ENCODE results near the gene CFAP61.

DNA sequence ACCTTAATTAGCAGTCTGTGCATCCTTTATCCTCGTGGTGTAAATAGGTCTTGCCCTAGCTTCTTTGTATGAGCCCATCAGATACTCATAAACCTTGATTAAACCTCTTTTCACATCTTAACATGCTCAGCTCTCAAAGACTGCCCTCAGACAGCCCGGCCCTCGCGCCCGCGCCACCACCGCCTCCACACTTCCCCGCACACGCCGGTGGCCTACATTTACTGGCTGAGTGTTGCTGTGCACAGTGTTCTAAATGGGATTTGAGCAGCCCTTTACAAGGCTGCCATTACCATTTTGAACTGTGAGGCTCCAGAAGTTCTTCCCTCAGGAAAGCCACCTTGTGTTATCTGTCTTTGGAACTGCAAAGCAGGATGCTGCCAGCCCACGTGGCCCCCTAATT is 252.6 kb downstream of the CFAP61 start:
- TF ChIP-seq MEF2A (IDR thresholded peaks at IDR 0.05; ENCODE audit: borderline replicate concordance, low read depth) (no peak), FOXM1 (IDR thresholded peaks at IDR 0.05; ENCODE audit: low read depth) (no peak), YY1 (IDR thresholded peaks at IDR 0.05; ENCODE audit: low read depth) (no peak), POLR2AphosphoS5 (IDR thresholded peaks at IDR 0.05; ENCODE audit: low read depth, low read length) (no peak), EZH2phosphoT487 (IDR thresholded peaks at IDR 0.05; ENCODE audit: borderline replicate concordance, low read depth) (no peak), GATA2 (CRISPR knock-in tag; IDR thresholded peaks at IDR 0.05) (no peak), EP300 (IDR thresholded peaks at IDR 0.05; ENCODE audit: borderline replicate concordance in 1 of 2, low read depth in 1 of 2, low read length in 1 of 2) (no peak), RXRA (IDR thresholded peaks at IDR 0.05; ENCODE audit: borderline replicate concordance, low read depth) (no peak), GABPA (IDR thresholded peaks at IDR 0.05; ENCODE audit: low read depth) (no peak), FOSL2 (IDR thresholded peaks at IDR 0.05; ENCODE audit: borderline replicate concordance, low read depth) (no peak), CHD2 (IDR thresholded peaks at IDR 0.05; ENCODE audit: low read length, partially characterized antibody) (no peak)
- TF ChIP-seq, protein P1, sequence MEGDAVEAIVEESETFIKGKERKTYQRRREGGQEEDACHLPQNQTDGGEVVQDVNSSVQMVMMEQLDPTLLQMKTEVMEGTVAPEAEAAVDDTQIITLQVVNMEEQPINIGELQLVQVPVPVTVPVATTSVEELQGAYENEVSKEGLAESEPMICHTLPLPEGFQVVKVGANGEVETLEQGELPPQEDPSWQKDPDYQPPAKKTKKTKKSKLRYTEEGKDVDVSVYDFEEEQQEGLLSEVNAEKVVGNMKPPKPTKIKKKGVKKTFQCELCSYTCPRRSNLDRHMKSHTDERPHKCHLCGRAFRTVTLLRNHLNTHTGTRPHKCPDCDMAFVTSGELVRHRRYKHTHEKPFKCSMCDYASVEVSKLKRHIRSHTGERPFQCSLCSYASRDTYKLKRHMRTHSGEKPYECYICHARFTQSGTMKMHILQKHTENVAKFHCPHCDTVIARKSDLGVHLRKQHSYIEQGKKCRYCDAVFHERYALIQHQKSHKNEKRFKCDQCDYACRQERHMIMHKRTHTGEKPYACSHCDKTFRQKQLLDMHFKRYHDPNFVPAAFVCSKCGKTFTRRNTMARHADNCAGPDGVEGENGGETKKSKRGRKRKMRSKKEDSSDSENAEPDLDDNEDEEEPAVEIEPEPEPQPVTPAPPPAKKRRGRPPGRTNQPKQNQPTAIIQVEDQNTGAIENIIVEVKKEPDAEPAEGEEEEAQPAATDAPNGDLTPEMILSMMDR (IDR thresholded peaks at IDR 0.05): no peak
- TF ChIP-seq, protein P2, sequence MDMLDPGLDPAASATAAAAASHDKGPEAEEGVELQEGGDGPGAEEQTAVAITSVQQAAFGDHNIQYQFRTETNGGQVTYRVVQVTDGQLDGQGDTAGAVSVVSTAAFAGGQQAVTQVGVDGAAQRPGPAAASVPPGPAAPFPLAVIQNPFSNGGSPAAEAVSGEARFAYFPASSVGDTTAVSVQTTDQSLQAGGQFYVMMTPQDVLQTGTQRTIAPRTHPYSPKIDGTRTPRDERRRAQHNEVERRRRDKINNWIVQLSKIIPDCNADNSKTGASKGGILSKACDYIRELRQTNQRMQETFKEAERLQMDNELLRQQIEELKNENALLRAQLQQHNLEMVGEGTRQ (IDR thresholded peaks at IDR 0.05; ENCODE audit: borderline replicate concordance, low read depth, low read length): no peak
- TF ChIP-seq, protein P3, sequence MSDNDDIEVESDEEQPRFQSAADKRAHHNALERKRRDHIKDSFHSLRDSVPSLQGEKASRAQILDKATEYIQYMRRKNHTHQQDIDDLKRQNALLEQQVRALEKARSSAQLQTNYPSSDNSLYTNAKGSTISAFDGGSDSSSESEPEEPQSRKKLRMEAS (IDR thresholded peaks at IDR 0.05; ENCODE audit: low read depth): no peak
